Measurements from ENCODE around the gene HAS3.

HAS3 gene

DNA sequence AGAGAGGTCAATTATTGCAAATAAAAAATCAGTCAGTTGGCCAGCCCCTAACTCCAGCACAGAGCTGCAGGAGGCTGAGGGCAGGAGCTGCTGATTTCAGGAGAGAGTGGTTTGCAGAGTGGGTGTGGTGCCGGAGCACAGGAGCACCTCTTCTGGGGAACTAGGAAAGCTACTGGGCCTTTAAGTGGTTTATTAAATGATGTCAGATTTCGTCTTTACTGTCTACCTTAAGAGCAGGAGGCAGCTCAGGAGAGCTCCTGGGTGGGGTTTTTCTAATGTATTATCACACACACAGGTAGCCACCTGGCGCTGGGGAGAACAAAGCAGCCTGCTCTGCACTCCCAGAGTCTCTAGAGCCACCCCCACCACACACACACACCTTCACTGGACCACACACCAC is 11.5 kb upstream of the HAS3 start:
- DNase-seq = no peak

- DNase-seq = no peak
Observed at GRCh38 chr16:69094501-69094900, 11.0 kb upstream of the HAS3 start.

- DNase-seq = no peak
Observed at GRCh38 chr16:69095193-69095592, 10.3 kb upstream of the HAS3 start.

DNA sequence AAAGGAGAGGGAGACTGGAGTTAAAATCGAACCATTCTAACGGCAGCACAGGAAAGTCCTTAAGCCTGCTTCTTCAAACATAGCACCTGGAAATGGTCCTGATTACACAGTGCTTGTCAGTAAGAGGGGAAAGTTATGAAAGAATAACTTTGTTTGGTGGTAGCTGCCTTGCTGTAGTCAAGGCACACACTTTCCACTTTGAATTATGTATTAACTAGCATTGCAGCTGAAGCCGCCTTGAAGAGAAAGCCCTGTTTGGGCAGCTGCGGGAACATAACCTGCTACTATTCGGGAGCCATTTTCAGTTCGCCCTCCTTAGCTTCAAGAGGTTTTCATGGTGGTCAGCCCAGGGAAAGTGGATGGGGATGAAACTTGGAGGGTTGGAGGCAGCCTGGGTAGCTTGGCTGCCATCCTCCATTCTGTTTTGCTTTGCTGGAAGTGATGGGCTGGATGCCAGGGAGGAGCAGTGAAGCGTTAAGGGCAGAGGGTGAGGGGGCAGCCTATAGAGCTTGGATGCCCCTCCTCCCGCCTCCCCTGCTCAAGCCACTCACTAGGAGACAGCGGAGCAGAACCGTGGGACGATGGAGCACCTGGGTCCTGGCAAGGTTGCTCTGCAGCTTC is 5.3 kb upstream of the HAS3 start:
- DNase-seq = no peak

DNA sequence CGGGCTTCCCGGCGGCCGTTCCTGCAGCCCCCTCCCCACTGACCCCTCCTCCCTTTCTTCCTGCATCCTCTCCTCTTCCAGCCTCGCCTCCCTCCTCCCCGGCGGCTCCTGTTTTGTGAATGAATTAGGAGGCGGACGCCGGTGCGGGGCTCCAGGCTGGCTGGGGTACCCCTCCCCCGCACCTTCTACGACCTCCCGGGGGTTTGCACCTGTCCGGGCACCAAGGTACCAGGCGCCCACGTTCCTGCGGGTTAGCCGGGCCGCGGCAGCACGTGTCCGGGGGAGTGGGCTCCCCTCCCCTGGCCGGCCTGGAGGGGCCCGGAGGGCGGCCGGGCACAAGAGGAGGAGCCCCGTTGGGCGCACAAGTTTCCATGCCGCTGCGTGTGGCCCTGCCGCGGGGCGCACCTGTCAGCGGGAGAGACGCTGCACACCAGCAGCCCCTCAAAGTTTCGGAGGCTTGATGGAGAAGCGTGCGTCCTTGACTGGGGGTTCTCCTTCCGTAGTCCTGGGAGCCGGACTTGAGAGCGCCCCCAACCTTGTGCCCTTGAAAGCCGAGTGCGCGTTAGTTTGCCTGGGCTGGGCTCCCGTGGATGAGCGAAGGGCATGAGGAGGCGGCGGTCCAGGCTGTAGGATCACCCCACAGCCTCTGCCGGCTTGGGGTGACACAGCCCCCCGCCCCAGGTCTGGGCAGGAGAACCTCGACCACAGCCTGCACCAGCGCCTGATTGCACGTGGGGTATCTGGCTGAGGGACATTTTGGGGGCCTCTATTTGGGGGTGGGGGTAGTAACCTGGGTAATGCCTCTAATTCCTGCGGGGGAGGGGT is 1.2 kb downstream of the HAS3 start:
- no peak for DNase-seq

DNA sequence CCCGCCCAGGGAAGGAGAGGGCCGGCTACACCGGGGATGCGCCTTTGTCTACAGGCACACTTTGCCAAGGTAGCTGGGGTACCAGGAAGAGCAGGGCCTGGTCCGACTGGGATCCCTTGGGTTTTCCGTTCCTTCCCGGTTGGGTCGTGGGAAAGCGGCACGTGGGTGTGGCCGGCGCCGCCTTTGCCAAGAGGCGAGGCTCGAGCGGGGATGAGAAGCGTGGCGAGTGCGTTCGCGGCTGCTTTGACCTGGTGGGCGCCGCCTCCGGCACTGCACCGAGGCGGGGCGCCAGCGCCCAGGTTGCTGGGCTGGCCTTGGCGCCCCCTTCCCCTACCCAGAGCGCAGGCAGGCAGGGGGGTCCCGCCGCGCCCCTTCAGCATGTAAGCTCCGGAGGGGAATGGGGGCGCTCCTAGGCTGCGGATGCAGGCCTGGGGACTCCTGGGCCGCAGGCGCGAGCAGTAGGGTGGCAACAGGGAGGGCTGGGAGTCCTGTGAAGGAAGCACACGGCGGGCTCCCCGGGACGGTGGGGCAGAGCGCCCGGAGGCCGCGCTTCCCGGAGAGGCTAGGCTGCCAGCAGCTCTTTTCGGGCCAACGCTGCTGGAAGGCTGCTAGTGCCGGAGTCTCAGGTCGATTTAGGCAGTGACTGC is 2.0 kb downstream of the HAS3 start:
- no peak for DNase-seq

GRCh38 chr16:69108064-69108904 is 2.8 kb downstream of the HAS3 start:
- no peak for DNase-seq

- DNase-seq = no peak
Observed at GRCh38 chr16:69108905-69109252, 3.4 kb downstream of the HAS3 start.

DNA sequence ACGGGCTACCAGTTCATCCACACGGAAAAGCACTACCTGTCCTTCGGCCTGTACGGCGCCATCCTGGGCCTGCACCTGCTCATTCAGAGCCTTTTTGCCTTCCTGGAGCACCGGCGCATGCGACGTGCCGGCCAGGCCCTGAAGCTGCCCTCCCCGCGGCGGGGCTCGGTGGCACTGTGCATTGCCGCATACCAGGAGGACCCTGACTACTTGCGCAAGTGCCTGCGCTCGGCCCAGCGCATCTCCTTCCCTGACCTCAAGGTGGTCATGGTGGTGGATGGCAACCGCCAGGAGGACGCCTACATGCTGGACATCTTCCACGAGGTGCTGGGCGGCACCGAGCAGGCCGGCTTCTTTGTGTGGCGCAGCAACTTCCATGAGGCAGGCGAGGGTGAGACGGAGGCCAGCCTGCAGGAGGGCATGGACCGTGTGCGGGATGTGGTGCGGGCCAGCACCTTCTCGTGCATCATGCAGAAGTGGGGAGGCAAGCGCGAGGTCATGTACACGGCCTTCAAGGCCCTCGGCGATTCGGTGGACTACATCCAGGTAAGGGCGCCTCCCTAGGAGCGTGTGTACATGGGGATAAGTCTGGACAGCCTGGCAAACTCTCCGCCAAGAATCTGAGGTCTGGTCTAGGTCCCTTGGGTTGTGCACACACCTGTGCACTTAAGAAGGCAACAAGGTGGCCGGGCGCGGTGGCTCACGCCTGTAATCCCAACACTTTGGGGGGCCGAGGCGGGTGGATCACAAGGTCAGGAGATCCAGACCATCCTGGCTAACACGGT is 4.2 kb downstream of the HAS3 start:
- DNase-seq = no peak

- no peak for DNase-seq
Observed at GRCh38 chr16:69110406-69110805, 5.0 kb downstream of the HAS3 start.

DNA sequence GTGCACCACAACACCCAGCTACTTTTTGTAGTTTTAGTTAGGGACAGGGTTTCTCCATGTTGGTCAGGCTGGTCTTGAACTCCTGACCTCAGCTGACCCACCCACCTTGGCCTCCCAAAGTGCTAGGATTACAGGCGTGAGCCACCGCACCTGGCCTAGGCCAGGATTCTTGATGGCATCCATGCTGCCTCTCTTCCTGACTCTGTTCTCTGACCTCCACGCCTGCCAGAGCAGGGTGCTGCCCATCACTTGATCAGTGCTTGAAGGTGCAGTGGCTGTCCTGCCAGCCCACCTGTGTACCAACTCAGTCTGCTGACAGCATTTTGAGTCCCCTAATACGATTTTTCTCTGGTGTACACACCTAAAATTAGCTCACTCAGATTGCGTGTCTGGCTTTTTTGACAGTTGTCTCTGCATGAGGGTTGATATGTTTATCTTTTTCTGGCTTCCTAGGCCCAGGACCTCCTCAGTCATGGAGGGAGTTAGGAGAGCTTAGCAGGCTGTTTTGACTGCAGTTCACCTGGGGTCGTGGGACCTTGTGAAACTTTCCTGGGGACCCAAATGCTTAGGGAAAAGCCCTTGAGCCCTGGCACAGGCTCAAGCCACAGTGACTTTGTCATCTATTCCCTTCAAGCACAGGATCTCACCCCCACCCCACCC is 5.9 kb downstream of the HAS3 start:
- DNase-seq = no peak

DNA sequence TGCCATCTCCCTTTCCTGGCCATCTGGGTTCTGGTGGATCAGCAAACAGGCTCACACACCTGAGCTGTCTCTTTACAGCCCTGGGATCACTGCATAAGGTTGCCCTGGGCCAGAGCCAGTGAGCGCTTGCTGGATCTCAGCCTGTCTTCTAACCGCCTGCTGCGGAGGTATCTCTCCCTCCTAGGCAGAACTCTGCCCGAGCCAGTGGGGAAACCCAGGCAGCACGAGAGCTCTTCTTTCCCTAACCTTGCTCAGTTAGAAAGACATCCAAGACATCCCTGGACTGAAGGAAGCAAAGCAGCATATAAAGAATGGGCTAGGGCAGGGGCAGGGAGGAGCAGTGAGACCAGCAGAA is 6.4 kb downstream of the HAS3 start:
- DNase-seq = no peak

DNA sequence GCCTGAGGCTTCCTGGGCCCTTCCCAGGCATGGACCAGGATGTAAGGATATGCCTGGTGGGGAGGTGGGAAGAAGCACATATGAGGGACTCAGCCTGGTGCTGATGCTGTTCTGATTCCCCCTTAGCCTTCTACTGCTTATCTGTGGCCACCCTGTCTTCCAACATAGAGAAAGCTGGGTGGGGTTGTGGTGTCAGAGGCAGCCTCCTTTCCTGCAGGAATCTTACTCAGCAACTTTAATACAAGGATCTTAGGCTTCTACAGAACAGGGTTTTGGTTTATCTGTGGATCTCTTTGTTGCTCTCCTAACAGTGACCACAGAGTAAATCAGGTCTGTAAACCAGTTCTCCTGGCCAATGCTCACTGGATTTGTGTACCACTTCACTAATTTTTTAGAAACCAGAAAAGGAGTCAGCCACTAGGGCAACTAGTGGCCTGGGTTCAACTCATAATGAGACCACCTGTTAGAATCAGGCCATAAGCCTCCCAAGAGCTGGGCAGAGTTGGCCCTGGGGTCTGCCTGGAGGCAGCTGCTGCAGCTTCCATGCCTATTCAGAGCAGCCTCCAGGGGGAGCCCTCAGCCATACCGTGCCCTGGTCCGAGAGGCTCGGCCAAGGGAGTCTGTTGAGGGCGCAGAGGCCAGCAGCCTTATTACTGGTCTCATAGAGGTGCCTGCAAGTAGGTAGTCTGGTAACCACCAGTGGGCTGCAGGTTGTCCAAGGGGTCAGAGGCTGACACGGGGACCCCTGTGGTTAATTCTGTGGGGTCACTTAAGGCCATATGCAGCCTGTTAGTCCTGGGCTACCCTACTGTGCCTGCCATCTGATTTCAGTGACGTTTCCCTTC is 7.1 kb downstream of the HAS3 start:
- DNase-seq = peak; percentile 31 to 42

DNA sequence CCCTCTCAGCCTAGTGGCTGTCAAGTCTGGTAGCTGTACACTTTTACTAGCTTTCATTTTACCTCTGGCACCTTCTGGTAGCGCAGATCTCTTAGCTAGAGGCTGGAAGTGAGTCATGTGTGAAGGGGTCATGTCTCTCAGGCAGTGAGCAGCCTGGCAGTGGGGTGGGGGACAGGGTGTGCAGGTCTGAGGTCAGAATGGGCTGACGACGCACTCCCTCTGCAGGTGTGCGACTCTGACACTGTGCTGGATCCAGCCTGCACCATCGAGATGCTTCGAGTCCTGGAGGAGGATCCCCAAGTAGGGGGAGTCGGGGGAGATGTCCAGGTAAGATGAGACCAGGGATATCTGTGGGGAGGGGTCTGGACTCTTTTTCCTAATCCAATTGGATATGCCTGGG is 7.8 kb downstream of the HAS3 start:
- no peak for DNase-seq

GRCh38 chr16:69114346-69114975 is 9.0 kb downstream of the HAS3 start:
- no peak for DNase-seq

DNA sequence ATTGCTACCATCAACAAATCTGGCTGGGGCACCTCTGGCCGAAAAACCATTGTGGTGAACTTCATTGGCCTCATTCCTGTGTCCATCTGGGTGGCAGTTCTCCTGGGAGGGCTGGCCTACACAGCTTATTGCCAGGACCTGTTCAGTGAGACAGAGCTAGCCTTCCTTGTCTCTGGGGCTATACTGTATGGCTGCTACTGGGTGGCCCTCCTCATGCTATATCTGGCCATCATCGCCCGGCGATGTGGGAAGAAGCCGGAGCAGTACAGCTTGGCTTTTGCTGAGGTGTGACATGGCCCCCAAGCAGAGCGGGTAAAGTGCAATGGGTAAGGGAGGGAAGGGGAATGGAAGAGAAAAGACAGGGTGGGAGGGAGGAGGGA is 9.5 kb downstream of the HAS3 start:
- DNase-seq = no peak

DNA sequence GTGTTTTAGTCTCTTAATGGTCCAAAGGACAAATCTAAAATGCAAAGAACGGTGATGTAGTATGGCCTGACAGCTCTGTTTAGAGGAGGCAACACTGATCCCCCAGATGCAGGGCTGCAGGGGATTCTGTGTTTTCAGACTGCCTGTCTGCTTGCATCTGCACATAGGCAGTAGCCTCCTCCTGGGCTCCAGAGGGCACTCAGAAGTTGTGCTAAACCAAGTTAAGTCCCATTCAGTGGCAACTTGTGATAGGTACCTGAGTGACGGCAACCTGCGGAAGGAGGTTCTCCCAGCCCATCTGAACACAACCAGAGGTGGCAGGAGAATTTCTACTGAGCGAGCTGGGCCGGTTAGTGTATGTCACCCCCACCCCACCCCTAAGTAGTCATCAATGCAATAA is 9.9 kb downstream of the HAS3 start:
- DNase-seq = no peak

GRCh38 chr16:69115837-69116236 is 10.4 kb downstream of the HAS3 start:
- no peak for DNase-seq

- no peak for DNase-seq
Observed at GRCh38 chr16:69116256-69116875, 10.9 kb downstream of the HAS3 start.

GRCh38 chr16:69116906-69117305 is 11.5 kb downstream of the HAS3 start:
- no peak for DNase-seq

Data from activated CD4-positive, alpha-beta T cell treated with anti-CD3 and anti-CD28 coated beads, Interleukin-2, amount 50 U/mL, for 4 hours (primary cell).